Measurements from ENCODE around the gene CDH23. TPM values are rescaled to one million over a fixed set of nuclear protein-coding genes. Genes with fewer than 3 reads are reported as not detected.
A peak's percentile ranks its signal among the peaks of the same experiment; 100 is the strongest.

Gene CDH23
- total and polyA plus RNA-seq, 7 donors: 1.00 to 3.8 (median 1.9) TPM

DNA sequence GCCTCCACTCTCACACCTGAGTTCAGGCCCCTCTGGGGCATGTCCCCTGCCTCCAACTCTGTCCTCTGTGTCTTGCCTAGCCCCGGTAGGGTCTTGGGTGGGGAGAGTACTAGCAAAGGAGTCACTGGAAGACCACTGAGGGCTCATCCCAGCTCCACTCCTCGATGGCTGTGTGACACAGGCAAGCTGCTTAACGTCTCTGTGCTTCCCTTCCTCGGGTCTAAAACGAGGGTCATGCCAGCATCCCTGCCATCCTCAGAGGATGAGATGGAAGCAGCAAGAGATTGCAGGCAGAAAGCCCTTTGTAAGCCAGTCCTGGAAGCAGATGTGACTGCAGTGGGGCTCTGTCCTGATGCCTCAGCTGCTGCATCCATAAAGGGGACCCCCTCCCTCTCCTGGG is 338.1 kb downstream of the CDH23 start:
- no peaks in the 10 kb centered on the region for H3K9me3 ChIP-seq
- no peak for ATAC-seq
- H3K4me3 ChIP-seq: no peak overlapping the region
- TF ChIP-seq CTCF (IDR thresholded peaks at IDR 0.05): no peak
- intact Hi-C loops (cut with DNase I): no loop called here
- H3K27ac ChIP-seq: no peak overlapping the region
- H3K27me3 ChIP-seq (ENCODE audit: insufficient read depth in 3 of 3, low read length in 2 of 3): no peaks in the 10 kb centered on the region
- WGBS, 3 donors: 80 to 82% (median 81%) methylated on average over 5 of the region's 5 CpGs
- no peaks in the 10 kb centered on the region for H3K36me3 ChIP-seq (ENCODE audit: insufficient read depth in 1 of 2, low read depth in 1 of 2)
- no peak for DNase-seq
- H3K4me1 ChIP-seq: peaks cover 17% of the 10 kb centered on the region

DNA sequence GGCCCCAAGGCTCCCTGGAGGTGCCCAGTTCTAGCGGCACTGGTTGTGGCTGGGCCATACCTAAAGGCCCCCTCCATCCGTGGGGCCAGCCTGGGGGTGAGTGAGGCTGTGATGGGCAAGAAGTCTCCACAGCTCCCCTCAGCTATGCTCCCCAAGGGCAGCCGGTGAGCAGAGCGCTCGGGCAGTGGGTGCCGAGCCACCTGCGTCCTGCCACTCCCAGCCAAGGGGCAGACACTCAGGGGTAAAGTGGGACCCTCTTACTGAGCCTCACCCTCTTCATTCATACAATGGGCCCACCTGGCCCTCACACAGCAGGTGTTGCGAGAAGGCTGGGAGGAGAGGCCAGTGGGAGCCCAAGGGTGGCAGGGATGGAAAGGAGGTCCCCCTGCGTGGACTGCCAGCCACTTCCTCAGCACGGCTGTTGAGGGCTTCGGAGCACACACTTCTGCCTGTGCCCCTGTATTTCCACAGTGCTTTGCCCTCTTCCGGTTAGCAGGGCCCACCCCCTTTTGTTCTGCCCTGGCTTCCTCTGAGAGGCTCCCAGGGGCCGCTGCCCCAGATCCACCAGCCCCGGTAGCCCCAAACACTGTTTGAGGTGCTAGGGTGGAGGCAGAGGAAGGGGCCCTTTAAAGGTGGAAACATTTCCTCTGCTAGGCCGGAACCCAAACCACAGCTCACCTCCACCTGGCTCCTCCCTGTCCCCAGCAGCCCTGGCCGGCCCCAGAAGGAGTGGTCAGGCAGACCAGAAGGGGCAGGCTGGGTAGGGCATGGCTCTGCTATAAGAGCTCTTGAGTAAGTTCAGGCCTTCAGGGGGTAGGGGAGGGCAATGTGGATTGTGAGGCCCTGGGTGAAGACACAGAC is 339.2 kb downstream of the CDH23 start:
- no peak for DNase-seq
- H3K9me3 ChIP-seq: no peaks in the 10 kb centered on the region
- WGBS, 3 donors: 86 to 87% (median 87%) methylated on average over 13 to 16 of the region's 16 CpGs
- peak overlapping the region; percentile 5 for H3K4me3 ChIP-seq
- peaks cover 17% of the 10 kb centered on the region for H3K4me1 ChIP-seq
- intact Hi-C loops (cut with DNase I): no loop called here
- peak overlapping the region; percentile 63 for H3K27ac ChIP-seq
- ATAC-seq: peak; percentile 26 to 49 (median 28)
- no peak for TF ChIP-seq CTCF (IDR thresholded peaks at IDR 0.05)
- no peaks in the 10 kb centered on the region for H3K36me3 ChIP-seq (ENCODE audit: insufficient read depth in 1 of 2, low read depth in 1 of 2)
- no peaks in the 10 kb centered on the region for H3K27me3 ChIP-seq (ENCODE audit: insufficient read depth in 3 of 3, low read length in 2 of 3)

DNA sequence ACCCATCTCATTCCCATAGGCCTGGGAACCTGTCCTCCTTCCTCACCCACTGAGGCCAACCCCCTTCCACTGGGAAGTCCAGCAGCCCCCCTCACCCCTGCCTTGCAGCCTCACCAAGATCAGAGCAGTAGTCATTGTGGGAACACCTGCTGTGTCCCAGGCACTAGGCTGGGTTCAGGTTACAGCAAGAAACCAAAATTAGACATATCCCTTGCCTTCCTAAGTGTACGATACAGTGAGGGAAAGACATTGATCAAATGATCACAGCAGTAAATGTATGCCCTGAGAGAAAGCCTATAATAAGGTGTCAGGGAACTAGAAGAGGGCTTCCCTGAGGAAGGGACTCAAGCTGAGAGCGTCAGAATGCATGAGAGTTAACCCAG is 339.8 kb downstream of the CDH23 start:
- H3K4me1 ChIP-seq: peaks cover 17% of the 10 kb centered on the region
- no peaks in the 10 kb centered on the region for H3K36me3 ChIP-seq (ENCODE audit: insufficient read depth in 1 of 2, low read depth in 1 of 2)
- intact Hi-C loops (cut with DNase I): no loop called here
- H3K4me3 ChIP-seq: peak overlapping the region; percentile 5
- H3K27ac ChIP-seq: peak overlapping the region; percentile 63
- ATAC-seq (peak; percentile 52 to 84 (median 74)), DNase-seq (no peak)
- H3K27me3 ChIP-seq (ENCODE audit: insufficient read depth in 3 of 3, low read length in 2 of 3): no peaks in the 10 kb centered on the region
- no peaks in the 10 kb centered on the region for H3K9me3 ChIP-seq
- TF ChIP-seq CTCF (IDR thresholded peaks at IDR 0.05): no peak
- WGBS, 3 donors: 46 to 55% (median 51%) methylated on average over 2 of the region's 2 CpGs

DNA sequence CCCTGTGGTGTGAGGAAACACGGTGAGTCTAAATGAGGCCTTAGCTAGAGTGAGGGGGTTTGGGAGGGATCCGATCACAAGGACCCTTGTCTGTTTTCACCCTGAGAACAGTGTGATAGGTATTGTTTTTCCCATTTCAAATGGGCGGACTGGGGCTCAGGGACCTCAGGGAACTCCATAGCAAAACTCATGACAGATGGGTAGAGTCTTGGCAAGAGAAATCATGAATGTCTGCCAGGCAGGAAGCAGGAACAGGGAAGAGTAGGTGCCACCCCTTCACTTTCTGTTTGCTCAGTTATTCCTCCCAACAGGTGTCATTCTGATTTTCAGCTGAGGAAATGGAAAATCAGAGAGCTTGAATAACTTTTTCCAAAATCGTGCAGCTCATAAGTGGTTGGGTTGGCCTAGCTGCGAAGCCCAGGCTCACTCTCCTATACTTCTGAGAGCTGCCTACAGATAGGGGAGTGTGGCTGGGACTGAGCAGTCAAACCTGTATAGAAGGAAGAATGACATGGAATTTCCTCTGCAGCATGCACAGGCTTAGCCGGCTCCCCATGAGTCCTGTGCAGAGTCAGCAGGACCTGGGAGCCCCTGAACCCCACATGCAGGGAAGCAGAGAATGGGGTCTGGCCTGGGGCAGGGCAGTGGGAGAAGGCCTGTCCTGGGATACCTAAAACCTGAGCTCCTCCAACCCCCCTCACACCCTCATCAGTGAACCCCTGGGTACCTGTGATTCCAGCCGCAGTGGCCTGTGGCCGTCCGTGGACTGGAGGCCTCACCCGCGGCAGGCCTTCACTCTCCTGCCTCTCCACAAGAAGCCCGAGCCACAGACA is 340.5 kb downstream of the CDH23 start:
- intact Hi-C loops (cut with DNase I): no loop called here
- peak; percentile 6 to 44 (median 28) for ATAC-seq
- Histone ChIP-seq H3K27me3 (ENCODE audit: insufficient read depth in 3 of 3, low read length in 2 of 3) (no peaks in the 10 kb centered on the region), H3K9me3 (no peaks in the 10 kb centered on the region), H3K4me3 (peak overlapping the region; percentile 5), H3K27ac (peak overlapping the region; percentile 63), H3K4me1 (peaks cover 17% of the 10 kb centered on the region), H3K36me3 (ENCODE audit: insufficient read depth in 1 of 2, low read depth in 1 of 2) (no peaks in the 10 kb centered on the region)
- 68 to 76% (median 75%) methylated on average over 12 of the region's 12 CpGs for WGBS, 3 donors
- TF ChIP-seq CTCF (IDR thresholded peaks at IDR 0.05): no peak
- DNase-seq: no peak

Data from psoas muscle (tissue), 8 donors.